ENCODE results near the gene AMY2B.

- TF ChIP-seq CTCF (IDR thresholded peaks at IDR 0.05; ENCODE audit: low read depth, low read length) = no peak
- no peak for TF ChIP-seq EZH2phosphoT487 (IDR thresholded peaks at IDR 0.05; ENCODE audit: low read depth)
These were observed 41.6 kb upstream of the AMY2B start for GRCh38 chr1:103529746-103530145.

Measured in OCI-LY3 (cell line).